Measurements from ENCODE around the gene SERPINB6.
"Not testable (repeated sequence)": the region's sequence is repeated elsewhere in the genome, so short reads cannot be mapped to it uniquely, and the experiment has no call there.

Gene SERPINB6

DNA sequence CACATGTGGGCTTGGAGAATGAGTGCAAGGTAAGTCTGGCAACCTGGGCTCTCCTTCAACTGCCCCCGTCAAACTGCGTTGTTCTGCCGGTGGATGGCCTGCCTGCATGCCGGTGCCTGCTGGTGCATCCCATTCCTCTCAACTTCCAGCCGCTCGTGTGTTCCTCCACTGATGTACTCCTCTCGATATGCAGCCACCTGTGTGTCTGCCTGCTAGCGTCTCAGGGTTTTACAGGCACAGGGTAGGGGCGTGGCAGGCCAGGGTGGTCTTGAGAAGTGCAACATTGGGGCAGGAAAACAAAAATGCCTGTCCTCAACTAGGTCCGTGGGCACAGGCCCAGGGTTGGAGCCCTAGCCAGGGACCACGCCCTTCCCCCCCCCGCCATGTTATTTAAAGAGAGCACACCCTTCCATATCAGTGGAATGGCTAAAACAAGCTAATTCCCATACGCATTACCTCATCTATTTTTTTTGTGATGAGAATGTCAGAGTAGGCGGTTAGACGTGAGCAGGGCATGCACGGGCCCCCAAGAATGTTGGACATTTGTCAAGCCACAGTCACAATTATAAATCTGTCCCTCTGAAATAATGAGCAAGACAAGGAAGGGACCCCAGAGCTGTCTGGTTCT, 33.2 kb downstream of the SERPINB6 start:
- DNase-seq (ENCODE audit: low spot score): no peak

DNA sequence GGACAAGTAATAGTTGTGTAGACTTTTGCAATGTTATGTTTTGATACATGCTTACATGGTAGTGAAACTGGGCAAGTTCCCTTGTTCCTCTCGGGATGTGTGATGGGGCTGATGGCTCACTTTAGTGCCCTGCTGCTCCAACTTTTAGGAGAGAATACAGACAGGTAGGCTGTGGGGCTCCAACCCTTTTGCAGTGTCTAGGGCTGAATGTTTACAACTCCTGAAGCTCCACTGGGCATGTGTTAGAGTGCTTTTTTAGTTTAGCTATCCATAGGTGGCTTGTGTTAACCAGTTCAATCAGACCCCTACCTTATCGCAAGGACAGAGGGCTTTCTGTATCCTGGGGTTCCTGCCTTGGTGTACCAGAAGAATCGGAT, 33.8 kb downstream of the SERPINB6 start:
- DNase-seq (ENCODE audit: low spot score): no peak

DNA sequence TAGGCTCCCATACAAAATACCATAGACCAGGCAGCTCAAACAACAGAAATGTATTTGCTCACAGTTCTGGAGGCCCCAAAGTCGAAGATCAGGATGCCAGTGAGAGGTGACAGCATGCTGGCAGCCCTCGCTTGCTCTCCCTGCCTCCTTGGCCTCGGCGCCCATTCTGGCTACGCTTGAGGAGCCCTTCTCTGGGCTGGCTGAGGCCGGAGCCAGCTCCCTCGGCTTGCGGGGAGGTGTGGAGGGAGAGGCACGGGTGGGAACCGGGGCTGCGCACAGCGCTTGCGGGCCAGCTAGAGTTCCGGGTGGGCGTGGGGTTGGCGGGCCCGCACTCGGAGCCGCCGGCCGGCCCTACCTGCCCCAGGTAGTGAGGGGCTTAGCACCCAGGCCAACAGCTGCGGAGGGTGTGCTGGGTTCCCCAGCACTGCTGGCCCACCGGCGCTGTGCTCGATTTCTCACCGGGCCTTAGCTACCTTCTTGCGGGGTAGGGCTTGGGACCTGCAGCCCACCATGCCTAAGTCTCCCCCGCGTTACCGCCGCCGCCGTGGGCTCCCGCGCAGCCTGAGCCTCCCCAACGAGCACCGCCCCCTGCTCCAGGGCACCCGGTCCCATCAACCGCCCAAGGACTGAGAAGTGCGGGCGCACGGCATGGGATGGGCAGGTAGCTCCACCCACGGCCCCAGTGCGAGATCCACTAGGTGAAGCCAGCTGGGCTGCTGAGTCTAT, 35.6 kb downstream of the SERPINB6 start:
- no peak for DNase-seq (ENCODE audit: low spot score)

DNA sequence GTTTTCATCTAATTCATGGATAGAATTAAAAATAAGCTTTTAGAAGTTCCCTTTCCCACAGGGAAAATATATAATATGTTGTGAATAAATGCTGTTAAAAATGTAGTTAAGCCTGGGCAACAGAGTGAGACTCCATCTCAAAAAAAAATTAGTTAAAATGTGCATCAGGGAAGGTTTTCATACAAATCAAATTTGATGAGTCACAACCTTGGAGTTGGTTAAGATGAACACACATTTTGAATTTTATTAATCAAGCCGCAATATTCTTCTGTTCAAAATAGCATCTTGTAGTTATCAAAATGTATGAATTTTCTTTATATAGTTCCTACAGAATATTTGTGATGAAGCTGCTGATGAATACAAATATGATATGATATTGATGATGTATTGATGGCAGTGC, 37.3 kb downstream of the SERPINB6 start:
- DNase-seq (ENCODE audit: low spot score): no peak

DNA sequence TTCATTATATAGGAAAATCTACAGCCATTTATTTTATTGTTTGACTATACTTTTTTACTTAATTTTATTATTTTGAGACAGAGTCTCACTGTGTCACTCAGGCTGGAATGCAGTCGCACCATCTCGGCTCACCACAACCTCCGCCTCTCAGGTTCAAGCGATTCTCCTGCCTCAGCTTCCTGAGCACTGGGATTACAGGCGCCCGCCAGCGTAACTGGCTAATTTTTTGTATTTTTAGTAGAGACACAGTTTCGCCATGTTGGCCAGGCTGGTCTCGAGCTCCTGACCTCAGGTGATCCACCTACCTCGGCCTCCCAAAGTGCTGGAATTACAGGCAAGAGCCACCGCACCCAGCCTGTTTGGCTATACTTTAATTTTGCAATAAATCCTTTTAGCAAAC, 38.5 kb downstream of the SERPINB6 start:
- DNase-seq (ENCODE audit: low spot score): not testable (repeated sequence)

DNA sequence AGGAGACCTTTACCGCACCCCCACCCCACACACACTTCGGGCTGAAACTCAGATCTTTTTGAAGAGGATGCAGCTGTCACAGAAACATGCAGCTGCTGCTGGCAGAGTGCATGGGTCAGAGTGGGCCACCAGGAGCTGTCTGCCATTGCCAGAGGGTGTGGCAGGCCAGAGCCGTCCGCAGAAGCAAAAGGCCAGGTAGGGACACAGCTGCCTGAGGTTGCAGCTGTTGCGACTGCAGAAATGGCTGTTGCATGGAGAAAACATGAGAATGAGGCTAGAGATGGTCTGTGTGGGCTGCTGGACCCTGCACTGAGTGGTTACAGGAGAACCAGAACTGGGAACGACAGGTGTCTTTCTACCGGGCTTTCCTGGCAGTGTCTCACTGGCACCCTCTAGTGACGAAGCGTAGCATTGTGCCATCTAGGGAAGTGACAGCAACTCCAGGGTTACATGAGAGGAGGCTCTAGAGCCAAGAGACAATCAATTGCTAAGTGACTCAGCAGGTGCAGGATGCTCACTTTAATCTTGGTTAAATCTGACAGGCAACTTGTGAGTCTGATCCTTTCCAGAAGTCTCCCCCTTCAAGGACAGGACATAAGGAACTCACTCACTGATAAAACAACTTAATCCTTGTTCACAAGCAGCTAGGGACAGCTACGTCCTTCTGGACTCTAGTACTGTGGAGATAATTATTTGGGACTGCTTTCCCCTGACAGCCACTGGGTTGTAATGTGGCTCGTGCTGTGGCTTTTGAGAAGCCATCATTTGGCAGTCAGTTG, 39.2 kb downstream of the SERPINB6 start:
- DNase-seq (ENCODE audit: low spot score): peak; percentile 87

DNA sequence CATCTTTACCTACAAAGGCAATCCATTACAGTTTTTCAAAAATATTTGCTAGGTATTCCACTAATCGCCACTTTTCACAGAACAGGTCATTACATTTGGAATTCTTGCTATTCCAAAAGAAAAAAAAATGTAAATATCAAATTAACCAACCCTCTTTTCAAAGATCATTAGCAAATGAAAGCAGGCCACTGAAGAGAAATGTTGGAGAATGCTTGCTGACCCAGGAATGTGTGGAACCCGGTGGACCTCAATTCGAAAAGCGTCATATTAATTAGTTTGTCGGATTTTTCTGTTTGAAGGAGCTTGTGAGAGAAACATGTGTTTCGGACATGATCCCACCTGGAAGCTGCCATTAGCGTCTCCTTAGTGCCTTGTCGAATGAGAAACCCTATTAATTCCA, 40.3 kb downstream of the SERPINB6 start:
- DNase-seq (ENCODE audit: low spot score): no peak

DNA sequence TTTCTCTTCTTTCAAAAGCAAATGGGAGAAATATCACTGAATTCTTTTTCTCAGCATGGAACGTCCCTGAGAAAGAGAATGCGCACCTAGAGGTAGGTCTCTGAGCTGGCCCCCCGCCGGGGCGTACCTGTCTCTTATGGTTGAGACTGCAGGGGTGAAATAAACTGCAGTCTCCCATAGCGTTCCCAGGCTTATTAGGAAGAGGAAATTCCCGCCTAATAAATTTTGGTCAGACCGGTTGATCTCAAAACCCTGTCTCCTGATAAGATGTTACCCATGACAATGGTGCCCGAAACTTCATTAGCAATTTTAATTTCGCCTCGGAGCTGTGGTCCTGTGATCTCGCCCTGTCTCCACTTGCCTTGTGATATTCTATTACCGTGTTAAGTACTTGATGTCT, 43.4 kb downstream of the SERPINB6 start:
- not testable (repeated sequence) for DNase-seq (ENCODE audit: low spot score)

DNA sequence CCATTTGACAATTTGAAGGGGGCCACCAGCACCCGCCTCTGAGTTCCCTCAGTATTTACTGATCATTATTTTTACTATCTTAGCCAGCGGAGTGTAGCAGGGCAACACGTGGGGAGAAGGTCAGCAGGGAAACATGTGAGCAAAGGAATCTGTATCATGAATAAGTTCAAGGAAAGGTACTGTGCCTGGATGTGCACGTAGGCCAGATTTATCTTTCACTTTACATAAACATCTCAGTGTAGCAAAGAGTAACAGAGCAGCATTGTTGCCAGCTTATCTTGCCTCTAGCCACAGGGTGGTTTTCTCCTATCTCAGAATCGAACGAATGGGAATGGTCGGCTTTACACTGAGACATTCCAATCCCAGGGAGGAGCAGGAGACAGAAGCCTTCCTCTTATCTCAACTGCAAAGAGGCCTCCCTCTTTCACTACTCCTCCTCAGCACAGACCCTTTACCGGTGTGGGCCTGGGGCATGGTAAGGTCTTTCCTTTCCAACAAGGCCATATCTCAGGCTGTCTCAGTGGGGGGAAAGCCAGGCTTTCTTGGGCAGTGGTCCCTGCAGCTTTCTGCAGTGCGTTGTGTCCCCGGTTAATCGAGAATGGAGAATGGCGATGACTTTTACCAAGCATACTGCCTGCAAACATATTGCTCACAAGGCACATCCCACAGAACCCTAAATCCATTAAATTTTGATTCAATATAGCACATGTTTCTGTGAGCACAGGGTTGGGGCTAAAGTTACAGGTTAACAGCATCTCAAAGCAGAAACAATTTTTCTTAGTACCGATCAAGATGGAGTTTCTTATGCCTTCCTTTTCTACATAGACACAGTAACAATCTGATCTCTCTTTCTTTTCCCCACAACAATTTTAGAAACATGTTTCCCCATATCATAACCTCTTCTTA, 45.3 kb downstream of the SERPINB6 start:
- DNase-seq (ENCODE audit: low spot score): not testable (repeated sequence)

DNA sequence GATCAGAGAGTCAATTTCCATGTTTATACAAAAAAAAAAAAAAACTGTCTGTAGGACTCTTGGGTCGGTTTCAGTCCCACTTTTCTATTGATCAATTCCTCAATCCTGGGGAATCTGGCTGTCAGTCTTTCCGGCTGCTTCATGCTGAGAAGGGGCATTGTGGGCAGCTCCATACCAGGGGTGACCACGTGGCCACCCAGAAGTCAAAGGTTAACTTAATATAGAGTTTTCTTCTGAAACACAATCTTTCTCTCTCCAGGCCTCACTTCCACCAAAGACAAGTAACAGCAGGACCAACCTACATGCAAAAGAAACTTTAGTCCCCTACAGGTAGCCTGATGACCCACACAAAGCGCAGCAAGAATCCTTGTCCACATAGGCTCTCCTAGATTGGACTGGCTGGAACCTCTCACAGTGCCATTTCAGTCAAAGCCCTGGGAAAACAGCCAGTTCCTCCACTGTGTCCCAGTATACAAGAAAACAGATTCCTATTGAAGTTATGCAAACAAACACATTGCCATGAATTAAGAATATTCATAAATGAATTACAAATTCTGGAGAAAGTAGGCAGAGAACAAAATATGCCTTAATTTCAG, 49.7 kb downstream of the SERPINB6 start:
- DNase-seq (ENCODE audit: low spot score): no peak

DNA sequence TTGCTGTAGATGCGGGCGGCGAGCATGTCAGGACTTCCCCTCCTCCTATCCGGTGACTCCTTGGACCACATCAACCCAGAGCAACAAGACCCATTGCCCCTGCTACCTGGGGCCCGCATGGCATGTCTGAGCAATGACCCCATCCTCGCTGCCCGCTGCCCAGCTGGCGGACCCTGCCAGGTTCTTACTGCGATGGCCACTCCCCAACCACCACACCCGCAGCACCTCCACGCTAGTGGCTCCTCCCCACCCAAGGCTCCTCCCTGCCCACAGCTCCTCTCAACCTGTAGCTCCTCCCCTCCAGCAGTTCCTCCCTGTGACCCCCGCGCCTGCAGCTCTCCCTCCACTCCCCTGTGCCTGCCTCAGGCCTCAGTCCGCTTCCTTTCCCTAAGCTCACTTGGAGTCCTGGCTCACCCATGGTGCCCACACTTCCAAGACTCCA, 50.7 kb downstream of the SERPINB6 start:
- no peak for DNase-seq (ENCODE audit: low spot score)

DNA sequence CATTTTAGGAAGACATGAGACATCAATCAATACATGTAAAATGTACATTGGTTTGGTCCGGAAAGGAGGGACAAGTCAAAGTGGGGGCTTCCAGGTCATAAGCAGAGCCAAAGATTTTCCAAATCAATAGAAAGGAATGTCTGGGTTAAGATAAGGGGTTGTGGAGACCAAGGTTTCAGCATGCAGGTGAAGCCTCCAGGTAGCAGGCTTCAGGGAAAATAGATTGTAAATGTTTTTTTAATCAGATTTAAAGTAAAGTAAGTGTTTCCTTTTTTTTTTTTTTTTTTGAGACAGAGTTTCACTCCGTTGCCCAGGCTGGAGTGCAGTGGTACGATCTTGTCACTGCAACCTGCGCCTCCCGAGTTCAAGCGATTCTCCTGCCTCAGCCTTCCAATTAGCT, 51.5 kb downstream of the SERPINB6 start:
- no peak for DNase-seq (ENCODE audit: low spot score)

DNA sequence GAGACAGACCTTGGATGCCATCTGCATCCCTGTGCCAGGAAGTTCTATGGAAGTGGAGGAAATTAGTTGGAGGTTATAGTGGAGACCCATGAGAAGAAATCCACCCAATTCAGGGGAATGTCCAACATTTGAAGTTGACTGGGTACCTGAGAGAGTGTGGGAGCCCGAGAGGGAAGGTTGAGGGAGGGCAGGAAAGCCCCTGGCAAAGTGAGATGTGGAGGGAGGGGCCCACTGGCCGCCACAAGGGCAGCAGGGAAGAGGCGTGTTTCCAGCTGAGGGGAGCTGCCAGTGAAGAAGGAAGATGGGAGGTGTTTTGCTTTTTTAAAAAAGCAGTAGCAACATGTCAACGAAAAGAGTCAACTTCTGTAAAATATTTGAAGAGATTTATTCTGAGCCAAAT, 52.0 kb downstream of the SERPINB6 start:
- no peak for DNase-seq (ENCODE audit: low spot score)

DNA sequence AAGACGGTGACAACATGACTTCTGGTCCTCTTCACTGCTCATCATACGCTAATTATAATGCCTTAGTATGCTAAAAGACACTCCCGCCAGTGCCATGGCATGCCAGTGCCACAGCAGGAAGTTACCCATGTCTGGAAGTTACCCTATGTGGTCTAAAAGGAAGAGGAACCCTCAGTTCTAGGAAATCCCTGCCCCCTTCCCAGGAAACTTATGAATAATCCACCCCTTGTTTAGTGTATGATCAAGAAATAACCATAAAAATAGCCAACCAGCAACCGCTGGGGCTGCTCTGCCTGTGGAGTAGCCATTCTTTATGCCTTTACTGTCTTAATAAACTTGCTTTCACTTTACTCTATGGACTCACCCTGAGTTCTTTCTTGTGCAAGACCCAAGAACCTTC, 52.4 kb downstream of the SERPINB6 start:
- no peak for DNase-seq (ENCODE audit: low spot score)

DNA sequence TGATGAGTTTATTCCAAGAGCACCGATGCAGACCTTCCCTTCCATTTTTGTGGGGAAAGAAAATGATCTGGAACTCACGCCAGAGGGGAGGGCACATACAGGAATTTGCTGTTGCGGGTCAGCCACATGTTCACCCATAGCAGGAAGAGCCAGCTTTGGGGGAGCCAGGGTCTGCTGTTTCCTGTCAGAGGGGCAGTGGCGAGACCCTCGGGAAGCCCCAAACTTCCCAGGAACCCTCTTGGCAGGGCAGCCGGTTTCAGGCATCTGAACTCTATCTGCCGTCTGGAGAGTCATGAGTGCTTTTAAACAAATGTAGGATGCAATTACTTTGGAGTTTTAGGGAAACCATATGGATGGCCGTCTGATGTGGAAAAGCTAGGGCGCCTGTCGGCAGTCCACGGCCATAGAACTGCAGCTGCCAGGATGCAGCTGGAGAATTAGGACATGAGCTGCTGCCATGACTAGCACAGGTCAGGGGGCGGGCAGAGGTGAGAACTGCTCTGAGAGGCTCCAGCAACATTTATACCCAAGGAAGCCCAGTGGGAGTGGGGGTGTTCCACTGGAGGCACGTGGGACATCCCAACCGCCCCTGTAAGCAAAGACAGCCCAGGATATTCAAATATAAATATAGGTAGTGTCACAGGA, 53.4 kb downstream of the SERPINB6 start:
- no peak for DNase-seq (ENCODE audit: low spot score)

DNA sequence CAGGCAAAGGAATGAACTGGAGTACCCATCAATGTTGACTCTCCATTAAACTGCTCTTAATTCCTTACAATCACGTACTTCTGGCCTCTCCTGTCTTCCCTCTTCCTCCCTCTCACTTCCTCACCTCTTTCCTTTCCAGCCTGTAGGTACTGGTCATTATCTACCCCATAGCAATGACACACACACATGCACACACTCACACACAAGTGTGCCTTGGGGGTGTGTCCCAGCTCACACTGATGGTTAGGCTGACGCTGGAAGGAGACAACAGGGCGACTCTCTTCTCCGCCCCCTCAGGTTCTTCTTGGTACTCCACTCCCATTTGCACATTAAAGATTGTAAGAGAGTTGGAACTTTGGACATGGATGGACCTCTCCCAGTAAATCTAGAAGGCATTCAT, 54.3 kb downstream of the SERPINB6 start:
- DNase-seq (ENCODE audit: low spot score): no peak

DNA sequence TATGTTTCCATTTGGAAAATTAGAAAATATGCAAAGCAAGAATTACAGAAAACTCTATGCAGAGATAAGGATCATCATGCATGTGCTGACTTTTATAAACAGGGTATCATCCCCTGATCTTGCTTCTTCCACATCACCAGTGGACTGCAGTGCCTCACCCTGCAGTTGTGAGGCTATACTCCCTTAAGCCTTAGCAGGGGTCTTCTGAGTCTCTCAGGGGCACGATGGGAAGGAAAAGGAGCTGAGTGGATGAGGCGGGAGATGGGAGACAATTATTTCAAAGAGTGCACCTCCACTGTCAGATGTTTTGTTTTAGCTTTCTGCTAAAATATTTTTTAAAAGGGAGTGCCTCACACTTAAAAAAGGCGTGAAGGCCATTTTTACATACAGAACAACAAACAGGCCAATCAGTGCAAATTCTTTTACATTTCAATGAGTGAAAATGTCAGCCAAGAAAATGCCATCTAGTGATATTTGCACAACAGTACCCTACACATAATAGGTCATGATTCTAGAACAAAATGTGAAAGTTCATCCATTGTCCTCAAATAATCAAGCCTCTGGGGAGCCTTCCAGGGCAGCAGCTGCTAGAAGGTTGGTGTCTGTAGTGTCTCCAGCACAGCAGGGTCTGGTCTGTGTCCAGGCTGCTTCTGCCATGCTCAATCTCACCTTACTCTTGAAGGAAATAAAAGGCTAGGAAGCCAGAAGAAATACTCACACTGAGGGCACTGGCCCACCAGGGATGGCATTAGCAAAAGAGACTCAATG, 55.0 kb downstream of the SERPINB6 start:
- no peak for DNase-seq (ENCODE audit: low spot score)

DNA sequence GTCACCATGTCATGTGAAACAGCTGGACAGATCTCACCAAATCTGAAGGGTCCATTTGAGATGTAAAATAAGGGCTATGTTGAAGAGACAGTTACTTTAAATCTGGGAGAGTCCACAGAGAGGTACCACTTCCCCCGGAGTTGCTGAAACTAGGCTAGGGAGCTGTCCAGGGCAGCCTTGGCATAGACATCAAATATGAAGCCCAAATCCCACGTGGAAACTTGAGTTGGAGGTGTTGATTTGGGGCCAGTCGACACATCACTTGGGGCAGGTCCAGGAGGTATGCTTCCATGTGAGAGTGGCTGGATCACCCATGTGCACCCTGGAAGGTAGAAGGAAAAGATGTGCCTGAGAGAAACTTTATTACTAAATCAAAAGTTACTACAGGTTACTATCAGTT, 56.2 kb downstream of the SERPINB6 start:
- no peak for DNase-seq (ENCODE audit: low spot score)

DNA sequence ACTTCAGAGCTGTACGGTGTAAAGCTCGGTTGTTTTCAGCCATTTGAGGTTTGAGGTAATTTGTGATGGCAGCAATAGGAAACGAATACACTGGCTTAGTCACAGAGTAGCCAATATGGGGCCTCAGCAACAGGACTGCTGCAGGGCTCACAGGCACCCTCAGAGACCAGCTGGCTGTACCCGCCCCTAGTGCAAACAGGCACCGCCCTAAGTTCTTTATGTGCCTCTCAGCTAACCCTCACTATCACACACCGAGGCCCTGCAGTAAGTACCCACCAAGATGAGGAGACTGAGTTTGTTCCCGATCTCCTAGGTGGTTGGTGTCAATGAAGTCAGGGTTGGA, 57.1 kb downstream of the SERPINB6 start:
- DNase-seq (ENCODE audit: low spot score): no peak

DNA sequence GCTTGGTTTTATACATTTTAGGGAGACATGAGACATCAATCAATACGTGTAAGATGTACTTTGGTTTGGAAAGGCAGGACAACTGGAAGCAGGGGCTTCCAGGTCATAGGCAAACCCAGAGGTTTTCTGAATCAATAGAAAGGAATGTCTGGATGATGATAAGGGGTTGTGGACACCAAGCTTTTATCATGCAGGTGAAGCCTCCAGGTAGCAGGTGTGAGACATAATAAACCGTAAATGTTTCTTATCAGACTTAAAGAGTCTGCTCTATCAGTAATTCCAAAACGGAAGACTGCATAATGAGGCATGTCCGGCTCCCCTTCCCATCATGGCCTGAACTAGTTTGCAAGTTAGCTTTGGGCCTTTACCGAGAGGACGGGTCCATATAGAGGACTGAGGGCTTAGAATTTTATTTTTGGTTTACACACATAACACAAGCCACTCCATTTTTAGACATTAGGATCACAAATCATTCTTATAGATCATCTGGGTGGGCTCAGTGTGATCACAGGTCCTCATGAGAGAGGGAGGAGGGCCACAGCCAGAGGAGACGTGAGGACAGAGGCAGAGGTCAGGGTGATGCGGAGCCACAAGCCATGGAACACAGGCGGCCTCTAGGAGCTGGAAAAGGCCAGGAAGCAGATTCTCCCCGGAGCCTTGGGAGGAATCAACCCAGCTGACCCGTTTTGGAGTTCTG, 57.6 kb downstream of the SERPINB6 start:
- no peak for DNase-seq (ENCODE audit: low spot score)
